Stimulated activated CD4-positive, alpha-beta T cell treated with anti-CD3 and anti-CD28 coated beads, Interleukin-4, amount 100 ng/mL, for 24 hours (primary cell): ENCODE data around the gene PRAMEF5.
"Not testable (repeated sequence)": the region's sequence is repeated elsewhere in the genome, so short reads cannot be mapped to it uniquely, and the experiment has no call there.

ENCODE experiments used
- DNase-seq: peaks from one replicate; pipeline ENCODE4 v3.0.0-alpha.2; 2020

Gene PRAMEF5

GRCh38 chr1:13253898-13254297 is at the start of gene PRAMEF5:
Gene PRAMEF5 (plus strand): TSS chr1:13254198. CDS start chr1:13259269, 5,071 bp downstream.
- DNase-seq, result not testable (repeated sequence)

- not testable (repeated sequence) for DNase-seq
Observed at GRCh38 chr1:13208712-13209111, 45.3 kb upstream of the PRAMEF5 start.

GRCh38 chr1:13216619-13217018 is 37.4 kb upstream of the PRAMEF5 start:
- DNase-seq, result not testable (repeated sequence)

GRCh38 chr1:13219203-13219602 is 34.8 kb upstream of the PRAMEF5 start:
- DNase-seq, result not testable (repeated sequence)

GRCh38 chr1:13222788-13223187 is 31.2 kb upstream of the PRAMEF5 start:
- DNase-seq, result not testable (repeated sequence)

GRCh38 chr1:13224480-13225060 is 29.4 kb upstream of the PRAMEF5 start:
- DNase-seq, result no peak

GRCh38 chr1:13225675-13226204 is 28.3 kb upstream of the PRAMEF5 start, which contains the start of gene PRAMEF18:
Gene PRAMEF18 (minus strand): TSS chr1:13226154. CDS start chr1:13226106, 48 bp downstream.
- DNase-seq, result not testable (repeated sequence)

- not testable (repeated sequence) for DNase-seq
Observed at GRCh38 chr1:13227271-13228055, 26.5 kb upstream of the PRAMEF5 start.

- peak; percentile 50 for DNase-seq
Observed at GRCh38 chr1:13228343-13228781, 25.6 kb upstream of the PRAMEF5 start.

- DNase-seq, result not testable (repeated sequence)
Observed at GRCh38 chr1:13230096-13230495, 23.9 kb upstream of the PRAMEF5 start.

- not testable (repeated sequence) for DNase-seq
Observed at GRCh38 chr1:13230601-13231000, 23.4 kb upstream of the PRAMEF5 start.

GRCh38 chr1:13231061-13231750 is 22.8 kb upstream of the PRAMEF5 start:
- not testable (repeated sequence) for DNase-seq

GRCh38 chr1:13232056-13232455 is 21.9 kb upstream of the PRAMEF5 start:
- not testable (repeated sequence) for DNase-seq

- DNase-seq, result not testable (repeated sequence)
Observed at GRCh38 chr1:13234057-13234456, 19.9 kb upstream of the PRAMEF5 start.

GRCh38 chr1:13237572-13237971 is 16.4 kb upstream of the PRAMEF5 start:
- DNase-seq, result not testable (repeated sequence)

GRCh38 chr1:13239633-13240032 is 14.4 kb upstream of the PRAMEF5 start:
- DNase-seq, result not testable (repeated sequence)

GRCh38 chr1:13243536-13244263 is 10.3 kb upstream of the PRAMEF5 start:
- not testable (repeated sequence) for DNase-seq

- DNase-seq, result not testable (repeated sequence)
Observed at GRCh38 chr1:13245841-13246553, 8.0 kb upstream of the PRAMEF5 start.

GRCh38 chr1:13246554-13246871 is 7.5 kb upstream of the PRAMEF5 start:
- not testable (repeated sequence) for DNase-seq

- DNase-seq, result not testable (repeated sequence)
Observed at GRCh38 chr1:13247122-13247521, 6.9 kb upstream of the PRAMEF5 start.

- not testable (repeated sequence) for DNase-seq
Observed at GRCh38 chr1:13265124-13265523, 11.1 kb downstream of the PRAMEF5 start.

GRCh38 chr1:13277016-13277415 is 23.0 kb downstream of the PRAMEF5 start:
- DNase-seq, result not testable (repeated sequence)
